HG03159 (cell line): ENCODE results near the gene SMG7.

Source experiments
- ATAC-seq: cut with Tn5 transposase; IDR thresholded peaks from one replicate; pipeline ENCODE4 v1.9.1; 2021; ENCODE audit warnings: mild to moderate bottlenecking, moderate library complexity; ENCODE audit not compliant: unreplicated experiment

Gene SMG7

DNA sequence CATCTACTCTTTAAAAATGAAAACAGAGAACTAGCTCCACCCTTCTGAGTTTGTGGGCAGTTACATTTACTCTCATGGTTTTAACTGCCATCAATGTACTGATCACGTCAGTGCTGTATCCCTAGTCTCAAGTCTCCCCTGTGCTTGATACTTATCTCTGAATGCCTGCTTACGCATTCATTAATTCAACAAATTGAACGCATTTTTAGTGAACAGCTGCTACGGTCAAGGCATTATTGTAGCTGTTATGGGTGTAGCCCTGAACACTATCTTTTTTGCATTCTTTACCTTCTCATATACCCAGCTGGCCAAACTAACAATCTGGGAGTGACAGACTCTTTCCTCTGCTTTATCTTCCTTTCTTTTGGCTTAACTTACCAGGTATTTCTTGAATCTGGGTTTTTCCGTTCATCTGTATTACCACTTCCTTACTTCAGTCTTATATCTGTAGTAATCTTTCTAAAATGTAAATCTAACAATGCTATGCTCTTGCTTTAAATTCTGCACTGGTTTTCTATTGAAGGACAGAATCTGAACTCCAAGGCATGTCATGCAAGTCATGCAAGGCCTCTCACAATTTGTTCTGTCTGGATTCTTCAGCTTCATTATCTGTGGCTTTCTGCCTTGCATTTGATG is 33.3 kb downstream of the SMG7 start:
- ATAC-seq = no peak

DNA sequence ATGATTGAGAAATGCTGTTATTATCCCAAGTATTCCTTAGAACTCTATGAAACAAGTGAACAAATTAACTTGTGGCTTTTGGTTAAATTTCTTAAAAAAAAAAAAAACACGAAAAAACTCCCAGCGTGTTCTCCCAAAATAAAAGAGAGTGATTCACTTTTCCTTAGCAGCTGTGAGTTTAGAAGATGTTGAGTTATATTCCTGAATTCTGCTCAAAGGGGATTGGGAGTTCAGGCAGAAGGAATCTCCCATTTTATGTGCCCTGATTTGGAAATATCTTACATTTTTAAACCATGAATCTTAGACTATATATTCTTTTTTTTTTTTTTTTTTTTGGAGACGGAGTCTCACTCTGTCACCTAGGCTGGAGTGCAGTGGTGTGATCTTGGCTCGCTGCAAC is 34.3 kb downstream of the SMG7 start:
- ATAC-seq = no peak

DNA sequence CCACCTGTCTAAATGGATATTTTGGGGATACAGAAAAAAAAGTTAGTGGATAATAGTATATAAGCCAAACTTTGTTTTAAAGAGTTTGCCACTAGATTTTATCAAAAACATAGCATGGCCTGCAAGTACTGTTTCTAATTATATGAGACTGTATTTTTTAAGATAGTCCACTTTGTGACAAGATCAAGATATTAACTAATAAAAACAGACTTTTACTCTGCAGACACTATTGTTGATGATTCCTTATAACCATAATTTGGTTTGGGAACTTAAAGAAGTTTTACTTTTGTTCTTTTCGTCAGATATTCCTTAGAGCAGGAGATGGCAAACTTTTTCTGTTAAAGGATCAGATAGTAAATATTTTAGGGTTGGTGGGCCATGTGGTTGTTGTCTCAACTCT is 36.4 kb downstream of the SMG7 start:
- ATAC-seq = no peak

DNA sequence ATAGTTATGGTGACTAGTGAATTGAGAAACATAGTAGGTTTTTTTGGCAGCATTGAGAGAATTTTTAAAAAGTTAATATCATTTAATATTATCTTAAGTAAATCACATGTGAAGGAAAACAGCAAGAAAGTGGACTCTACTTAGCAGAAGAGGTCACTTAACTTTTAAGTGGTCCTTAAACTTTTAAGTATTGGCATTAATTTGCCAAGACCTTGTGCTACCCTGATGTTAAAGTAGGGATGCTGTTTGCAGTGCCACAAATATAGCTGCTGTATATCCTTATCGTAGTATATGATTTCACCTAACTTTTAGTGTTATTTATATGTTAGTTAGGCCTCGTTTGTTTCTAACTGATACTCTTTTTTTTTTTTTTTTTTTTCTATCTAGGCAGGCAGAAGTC is 40.2 kb downstream of the SMG7 start:
- ATAC-seq = no peak

DNA sequence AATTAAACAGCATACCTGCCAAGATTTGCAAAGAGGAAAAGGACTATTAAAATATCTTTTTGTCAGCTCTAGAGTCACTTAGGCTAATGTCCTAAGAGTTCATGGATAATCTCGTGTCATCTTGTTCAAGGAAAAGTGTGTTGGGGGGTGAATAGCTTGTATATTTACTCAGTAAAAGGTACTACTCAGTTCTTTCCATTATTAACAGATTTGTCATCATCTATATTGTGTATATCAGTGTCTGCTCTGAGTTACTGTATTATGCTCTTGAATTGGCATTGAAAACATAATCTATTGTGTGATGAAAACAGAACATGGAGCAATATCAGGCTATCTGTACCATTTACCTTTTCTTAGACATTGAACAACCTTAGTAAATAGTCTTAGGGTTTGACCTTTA is 41.9 kb downstream of the SMG7 start:
- ATAC-seq = no peak

DNA sequence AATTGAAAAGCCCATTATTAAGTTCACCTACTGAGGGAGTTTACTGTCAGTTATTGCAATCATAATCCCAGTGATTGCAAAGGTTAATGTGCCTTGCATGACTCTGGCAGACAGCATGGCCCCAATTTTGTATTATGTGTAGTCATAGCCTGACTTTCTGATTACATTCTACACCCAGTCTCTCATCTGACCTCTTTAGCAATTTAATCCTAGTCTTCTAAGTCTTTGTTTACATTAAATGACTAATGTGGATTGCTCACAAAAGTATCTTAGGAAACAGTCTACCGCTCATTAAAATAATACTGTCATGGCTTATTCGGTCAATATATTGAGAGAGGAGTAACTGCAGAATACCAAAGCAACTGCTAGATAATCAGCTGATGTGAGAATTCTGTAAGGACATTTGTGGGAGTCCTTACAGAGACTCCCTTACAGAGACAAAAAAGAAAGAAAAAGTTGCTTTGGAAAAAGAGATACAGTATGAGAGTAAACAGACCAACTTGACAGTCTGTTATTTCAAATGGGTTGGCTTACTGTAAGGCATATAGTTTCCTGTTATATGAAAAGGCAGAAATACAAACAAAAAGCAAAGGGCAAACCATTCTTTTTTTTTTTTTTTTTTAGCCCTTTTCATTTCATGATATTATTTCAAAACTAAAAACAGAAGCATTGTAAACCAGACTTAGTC is 42.8 kb downstream of the SMG7 start:
- ATAC-seq = no peak

DNA sequence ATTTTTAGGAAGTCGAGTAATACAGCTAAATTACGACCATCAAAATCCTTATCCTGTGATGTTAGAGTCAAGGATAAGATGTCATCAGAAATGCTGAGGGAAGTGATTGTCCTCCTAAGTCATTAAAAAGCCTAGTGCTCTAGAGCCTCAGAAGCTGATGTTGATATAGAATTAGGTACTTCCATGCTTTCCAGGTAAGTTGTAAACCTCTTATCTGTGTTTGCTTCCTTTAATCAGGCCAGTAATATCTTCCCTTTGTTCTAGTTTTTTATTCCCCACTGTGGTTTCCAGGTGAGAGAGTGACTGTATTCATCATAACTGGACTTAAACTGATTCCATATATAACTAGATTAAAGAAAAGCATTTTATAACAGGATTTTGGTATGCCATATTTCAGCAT is 44.4 kb downstream of the SMG7 start:
- ATAC-seq = no peak

DNA sequence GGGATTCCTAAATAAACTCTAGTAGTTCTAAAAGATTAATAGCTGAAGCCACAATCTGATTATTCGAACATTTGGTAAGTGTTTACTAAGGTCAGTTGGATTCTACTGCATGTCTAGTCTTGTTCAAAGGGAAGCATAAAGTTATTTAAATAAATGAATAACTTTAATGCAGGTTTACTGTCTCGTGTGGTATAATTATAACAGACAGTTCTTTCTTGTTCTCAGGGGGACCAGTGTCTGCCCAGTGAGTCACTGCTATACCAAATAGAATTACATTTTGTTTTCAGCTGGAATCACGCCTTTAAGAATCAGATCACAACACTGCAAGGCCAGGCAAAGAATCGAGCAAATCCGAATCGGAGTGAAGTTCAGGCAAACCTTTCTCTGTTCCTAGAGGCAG is 45.1 kb downstream of the SMG7 start:
- ATAC-seq = no peak

DNA sequence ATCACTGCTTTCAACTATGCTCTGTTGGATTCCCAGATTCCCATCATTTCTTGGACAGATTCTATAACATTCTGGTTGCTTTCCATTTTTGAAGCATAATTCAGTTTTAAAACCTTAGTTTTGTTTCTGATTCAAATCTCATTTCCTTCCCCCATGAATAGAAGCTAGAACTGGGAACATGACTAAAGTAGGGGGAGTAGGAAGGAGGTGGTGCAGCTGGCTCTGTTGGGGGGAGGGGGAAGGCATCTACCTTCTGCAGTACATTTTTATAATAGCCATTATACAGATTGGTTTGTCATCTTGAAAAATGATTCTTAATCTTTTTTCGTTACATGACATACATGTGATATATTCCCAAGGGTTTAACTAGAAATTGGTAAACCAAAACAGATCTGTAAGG is 48.1 kb downstream of the SMG7 start:
- no peak for ATAC-seq

DNA sequence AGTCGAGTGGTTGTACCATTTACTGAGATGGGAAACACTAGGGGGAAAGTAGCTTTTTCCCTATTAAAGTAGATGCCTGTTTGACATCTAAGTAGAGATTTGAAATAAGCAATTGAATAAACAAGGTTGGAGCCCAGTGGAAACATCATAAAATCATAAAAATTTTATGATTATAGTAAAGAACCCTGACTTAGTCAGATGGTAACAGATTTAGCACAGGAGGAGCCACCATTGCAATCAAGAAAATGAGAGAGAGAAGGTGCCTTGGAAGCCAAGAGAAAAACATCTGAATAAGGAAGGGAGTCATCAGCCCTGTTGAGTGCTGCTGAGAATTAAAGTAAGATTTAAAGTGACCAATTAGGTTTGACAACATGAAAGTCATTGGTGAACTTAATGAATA is 49.8 kb downstream of the SMG7 start:
- ATAC-seq = no peak

DNA sequence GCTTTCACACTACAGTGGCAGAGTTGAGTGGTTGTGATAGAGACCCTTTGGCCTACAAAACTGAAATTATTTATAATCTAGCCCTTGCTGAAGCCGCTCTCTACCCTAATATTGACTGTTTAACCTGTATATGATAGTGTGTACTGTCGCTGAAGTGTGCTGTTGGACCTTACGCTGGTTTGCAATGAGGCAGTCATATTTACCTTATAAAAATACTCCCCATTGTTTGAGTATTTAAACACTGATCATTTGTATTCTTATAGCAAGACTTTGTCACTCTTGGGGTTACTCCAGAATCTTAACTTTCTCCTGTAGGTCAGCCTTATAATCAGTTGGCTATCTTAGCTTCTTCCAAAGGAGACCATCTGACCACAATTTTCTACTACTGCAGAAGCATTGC is 56.3 kb downstream of the SMG7 start:
- ATAC-seq = no peak

DNA sequence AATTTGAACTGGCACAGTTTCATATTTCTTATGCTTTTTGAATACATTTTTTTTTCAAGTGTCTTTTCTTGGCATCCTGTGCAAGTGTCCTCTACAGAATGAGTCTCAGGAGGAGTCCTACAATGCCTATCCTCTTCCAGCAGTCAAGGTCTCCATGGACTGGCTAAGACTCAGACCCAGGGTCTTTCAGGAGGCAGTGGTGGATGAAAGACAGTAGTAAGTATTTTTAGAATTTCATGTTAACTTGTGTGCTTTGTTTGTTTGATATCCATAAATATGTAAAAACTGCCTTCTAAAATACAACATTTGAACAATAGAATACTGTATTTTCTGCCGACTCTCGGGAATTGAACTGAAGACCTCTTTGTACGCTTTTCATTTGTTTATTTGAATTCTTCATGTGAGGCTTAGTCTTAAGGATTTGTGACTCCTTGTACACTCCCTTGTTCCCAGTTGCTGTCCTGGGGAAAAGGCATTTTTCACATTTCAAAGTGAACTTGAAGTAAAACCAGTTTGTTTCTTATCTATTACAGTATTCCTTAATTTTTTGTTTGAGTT is 61.4 kb downstream of the SMG7 start:
- ATAC-seq = no peak

DNA sequence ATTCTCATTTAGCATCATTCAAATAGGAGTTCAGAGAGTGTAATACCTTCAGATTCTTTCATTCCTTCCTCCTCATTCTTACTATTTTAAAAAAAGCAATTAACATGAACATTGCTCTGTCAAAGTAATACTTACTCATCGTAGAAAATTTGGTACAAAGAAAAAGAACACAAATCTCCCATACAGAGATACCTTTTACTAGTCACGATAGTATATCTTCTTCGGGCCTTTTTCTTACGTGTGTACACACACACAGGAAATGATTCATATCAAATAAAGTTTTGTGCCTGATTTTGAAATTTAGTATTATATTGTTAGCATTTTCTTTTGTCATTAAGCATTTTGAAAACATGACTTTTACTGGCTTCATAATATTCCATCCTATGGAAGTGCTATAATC is 65.1 kb downstream of the SMG7 start:
- no peak for ATAC-seq

DNA sequence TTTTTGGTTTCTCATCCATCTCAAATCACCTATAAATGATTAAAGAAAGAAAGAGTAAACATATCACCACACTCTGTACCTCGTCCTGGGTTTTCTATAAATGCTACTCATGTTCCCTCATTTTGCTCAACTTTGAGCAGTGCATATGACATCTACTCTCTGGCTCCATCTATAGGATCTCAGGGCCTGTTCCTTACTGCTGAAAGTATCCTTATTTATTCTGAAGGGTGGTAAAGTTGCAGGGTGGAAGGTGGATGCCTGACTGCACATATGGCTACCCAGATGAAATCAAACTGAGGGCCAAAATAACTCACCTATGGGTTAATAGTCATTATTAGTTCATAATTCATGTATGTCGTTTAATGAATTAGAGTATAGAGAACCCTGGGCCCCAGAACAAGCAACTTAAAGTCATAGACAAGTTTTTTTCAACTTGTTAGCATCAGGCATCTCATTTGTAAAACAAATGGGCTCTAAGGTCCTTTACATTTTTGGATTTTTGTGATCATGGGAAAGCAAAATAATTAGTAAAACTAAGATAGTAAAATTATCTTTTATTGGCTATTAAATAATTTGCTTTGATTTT is 71.4 kb downstream of the SMG7 start:
- no peak for ATAC-seq

DNA sequence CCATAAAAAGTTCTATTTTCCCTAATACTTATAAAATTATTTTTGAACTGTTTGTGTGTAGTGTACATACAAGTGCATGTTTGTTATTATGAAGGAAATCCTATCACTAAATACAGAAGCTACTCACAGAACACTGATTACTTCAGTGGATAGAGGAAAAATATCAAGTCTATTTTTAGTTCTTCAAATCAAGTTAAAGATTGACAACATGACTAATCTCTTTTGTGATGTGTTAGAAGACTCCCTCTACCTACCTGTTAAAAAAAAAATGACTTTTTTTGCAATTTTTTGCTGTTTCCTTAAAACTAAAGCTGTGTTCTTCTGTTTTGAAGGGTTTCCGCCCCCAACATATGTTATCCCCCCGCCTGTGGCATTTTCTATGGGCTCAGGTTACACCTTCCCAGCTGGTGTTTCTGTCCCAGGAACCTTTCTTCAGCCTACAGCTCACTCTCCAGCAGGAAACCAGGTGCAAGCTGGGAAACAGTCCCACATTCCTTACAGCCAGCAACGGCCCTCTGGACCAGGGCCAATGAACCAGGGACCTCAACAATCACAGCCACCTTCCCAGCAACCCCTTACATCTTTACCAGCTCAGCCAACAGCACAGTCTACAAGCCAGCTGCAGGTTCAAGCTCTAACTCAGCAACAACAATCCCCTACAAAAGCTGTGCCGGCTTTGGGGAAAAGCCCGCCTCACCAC is 72.4 kb downstream of the SMG7 start:
- ATAC-seq = no peak

DNA sequence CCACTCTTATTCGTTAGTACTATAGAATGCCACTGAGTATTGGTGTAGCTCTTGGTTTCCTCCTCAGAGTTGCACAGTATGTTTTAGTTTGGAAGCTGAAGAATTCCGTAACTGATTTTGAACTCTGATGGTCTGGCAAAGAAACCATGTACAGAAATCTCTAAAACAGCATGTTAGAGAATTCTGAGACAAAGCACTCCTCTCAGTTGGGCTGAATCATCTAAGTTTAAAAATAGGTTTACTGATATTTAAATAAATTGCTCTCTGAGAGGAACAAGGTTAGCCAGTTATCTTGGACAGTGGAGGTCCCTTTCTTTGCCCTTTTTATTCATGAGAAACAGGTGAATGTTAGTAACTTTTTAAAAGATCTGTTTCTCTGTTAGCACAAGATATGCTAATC is 74.1 kb downstream of the SMG7 start:
- no peak for ATAC-seq

DNA sequence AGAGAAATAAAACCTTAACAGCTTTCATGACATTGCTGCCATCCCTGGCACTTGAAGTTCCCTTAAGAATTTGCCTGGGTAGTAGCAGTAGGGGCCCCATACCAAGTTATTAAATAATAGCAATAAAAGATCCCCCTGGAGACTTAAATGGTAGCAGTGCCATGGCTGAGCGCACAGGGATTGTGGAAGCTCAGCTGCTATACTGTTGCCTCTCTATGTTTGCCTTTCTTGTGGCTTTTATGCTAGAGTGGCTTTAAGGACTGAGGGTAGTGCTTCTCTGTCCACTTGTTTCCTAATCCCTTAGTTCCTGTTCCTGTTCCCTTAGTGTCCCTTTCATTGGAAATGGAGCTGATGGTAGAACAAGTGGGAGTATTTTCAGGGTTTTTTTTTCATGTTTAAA is 75.8 kb downstream of the SMG7 start:
- ATAC-seq = no peak

DNA sequence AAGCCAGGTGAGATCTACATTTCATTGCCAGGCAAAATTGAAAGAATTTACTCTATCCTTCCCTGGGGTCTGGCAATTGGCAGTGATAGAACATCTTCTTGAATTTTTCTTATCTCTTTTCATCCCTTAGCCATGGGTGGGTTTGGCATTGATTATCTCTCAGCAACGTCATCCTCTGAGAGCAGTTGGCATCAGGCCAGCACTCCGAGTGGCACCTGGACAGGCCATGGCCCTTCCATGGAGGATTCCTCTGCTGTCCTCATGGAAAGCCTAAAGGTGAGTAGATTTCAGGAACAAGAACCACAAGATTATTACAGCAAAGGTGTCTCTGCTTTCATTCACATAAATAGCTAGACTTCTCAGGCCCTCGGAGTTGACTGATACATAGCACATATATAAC is 78.6 kb downstream of the SMG7 start:
- no peak for ATAC-seq

DNA sequence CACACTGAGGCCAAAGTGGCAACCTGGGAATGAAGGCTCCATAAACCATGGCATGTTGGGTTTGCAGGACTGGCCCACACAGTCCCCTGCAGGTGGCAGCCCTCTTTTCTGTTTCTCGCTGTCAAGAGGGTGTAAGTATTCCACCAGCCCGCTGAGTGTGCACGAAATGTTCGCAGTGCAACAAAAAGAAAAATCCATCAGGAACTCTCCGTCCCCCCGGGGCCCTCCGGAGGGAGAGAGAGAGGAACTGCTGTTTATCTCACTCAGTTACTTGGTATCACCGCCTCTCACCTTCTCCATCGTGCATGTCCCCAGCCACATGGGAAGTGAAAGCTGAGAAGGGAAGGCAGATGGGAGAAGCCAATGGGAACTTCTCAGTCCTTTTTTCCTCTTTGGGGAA is 79.6 kb downstream of the SMG7 start:
- ATAC-seq = no peak

DNA sequence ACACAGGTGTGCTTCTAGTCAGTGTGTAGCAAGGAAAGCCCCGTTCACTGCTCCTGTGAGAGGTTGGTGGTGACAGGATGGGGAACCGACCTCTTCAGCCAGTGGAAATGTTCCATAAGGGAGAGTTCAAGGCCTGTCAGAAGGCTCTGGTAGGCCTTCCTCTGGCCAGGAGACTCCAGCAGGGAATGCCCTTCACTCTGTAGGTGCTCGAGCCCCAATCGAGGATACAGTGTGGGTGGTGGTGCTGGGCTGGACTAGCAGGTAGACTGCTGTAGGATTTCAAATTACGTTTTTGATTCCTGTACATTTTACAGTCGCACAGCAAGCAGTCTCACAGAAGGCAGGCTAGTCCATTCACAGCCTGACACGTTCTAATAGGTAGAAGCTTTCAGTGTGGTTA is 80.1 kb downstream of the SMG7 start:
- no peak for ATAC-seq

DNA sequence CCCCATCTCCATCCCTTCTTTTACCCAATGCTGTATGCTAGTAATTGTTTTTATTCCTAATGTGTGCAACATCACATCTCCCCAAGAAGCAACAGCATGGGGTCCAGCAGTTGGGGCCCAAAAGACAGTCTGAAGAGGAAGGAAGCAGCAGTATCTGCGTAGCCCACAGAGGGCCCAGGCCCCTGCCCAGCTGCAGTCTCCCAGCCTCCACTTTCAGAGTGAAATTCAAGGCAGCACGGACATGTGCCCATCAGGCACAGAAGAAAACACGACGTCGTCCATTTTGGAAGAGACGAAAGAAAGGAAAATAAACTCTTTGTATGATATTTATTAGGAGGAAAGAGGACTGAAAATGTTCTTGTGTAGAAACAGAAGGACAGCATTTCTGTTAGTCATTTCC is 80.6 kb downstream of the SMG7 start:
- no peak for ATAC-seq

DNA sequence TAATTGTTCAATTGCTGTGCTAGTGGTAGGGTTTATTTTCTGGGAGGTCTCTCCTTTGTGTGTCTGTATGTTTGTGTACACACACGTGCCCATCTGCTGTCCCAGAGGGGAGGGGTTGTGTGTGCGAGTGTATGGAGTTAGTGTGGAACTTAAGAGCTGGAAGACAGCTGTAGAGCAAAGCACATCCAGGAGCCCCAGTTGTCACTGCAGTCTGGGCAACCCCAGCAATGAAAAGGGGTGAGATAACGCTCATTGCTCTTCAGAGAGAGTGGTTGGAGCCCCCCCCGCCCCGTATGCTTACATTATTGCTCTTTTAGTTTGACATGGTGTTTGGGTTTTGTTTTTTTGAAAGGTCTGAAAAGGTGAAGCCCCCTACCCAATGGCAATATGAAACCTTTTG is 81.0 kb downstream of the SMG7 start:
- ATAC-seq = no peak
